ENCODE data around the gene TPRG1L.

GRCh38 chr1:3578906-3579305 lies 45.9 kb upstream of the TPRG1L start:
- no peak for TF ChIP-seq ZNF175 (tag by site-specific recombination; IDR thresholded peaks at IDR 0.05)
- TF ChIP-seq ZNF423 (tag by site-specific recombination; IDR thresholded peaks at IDR 0.05) = no peak
- no peak for TF ChIP-seq ZNF670 (tag by site-specific recombination; IDR thresholded peaks at IDR 0.05; ENCODE audit: low read depth)
- TF ChIP-seq CTCF (tag by site-specific recombination; IDR thresholded peaks at IDR 0.05) = no peak
- TF ChIP-seq TRIM28 (IDR thresholded peaks at IDR 0.05; ENCODE audit: borderline replicate concordance, low read length) = no peak
- no peak for TF ChIP-seq MEIS1 (CRISPR knock-in tag; IDR thresholded peaks at IDR 0.05; ENCODE audit: borderline replicate concordance)
- TF ChIP-seq ZNF140 (tag by site-specific recombination; IDR thresholded peaks at IDR 0.05) = no peak
- TF ChIP-seq ZNF19 (tag by site-specific recombination; IDR thresholded peaks at IDR 0.05; ENCODE audit: low read depth) = no peak
- TF ChIP-seq, protein P1, sequence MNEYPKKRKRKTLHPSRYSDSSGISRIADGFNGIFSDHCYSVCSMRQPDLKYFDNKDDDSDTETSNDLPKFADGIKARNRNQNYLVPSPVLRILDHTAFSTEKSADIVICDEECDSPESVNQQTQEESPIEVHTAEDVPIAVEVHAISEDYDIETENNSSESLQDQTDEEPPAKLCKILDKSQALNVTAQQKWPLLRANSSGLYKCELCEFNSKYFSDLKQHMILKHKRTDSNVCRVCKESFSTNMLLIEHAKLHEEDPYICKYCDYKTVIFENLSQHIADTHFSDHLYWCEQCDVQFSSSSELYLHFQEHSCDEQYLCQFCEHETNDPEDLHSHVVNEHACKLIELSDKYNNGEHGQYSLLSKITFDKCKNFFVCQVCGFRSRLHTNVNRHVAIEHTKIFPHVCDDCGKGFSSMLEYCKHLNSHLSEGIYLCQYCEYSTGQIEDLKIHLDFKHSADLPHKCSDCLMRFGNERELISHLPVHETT (tag by site-specific recombination; IDR thresholded peaks at IDR 0.05) = no peak
